ENCODE data around the gene MDM4.
"Not testable (repeated sequence)": the region's sequence is repeated elsewhere in the genome, so short reads cannot be mapped to it uniquely, and the experiment has no call there.

MDM4 gene

DNA sequence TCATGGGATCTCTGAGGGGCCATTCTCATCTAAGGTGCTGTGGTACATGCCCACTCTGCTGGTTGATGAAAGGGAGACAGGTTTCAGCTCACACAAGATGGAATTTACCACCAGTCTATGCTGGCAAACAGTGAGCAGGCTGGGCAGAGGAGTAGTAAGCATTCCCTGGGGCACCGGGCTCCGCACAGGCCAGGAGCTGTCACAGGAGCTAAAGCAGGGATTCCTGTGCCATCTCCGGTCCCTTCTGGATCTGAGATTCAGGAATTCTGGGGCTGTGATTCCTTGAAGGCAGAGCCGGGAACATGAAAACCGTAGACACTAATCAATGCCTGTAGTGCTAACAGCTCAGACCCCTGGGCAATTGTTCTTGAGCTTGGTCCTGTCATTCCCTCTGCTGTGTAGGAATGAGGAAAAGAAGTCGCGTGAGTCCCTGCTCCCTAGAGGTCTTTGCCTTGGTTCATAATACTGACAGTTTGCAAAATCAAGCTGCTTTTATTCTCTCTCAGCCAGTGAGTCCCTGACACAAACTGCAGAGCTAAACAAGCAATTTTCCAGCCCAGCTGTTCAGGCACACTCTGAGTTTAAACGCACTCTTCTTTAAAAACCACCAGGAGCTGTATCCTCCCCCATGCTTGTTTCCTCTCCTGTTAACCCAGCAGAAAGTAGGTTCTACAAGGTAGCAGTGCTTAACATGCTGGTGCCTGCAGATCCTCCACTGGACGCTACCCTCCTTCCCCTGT is 52.5 kb downstream of the MDM4 start:
- TF ChIP-seq, protein P1, sequence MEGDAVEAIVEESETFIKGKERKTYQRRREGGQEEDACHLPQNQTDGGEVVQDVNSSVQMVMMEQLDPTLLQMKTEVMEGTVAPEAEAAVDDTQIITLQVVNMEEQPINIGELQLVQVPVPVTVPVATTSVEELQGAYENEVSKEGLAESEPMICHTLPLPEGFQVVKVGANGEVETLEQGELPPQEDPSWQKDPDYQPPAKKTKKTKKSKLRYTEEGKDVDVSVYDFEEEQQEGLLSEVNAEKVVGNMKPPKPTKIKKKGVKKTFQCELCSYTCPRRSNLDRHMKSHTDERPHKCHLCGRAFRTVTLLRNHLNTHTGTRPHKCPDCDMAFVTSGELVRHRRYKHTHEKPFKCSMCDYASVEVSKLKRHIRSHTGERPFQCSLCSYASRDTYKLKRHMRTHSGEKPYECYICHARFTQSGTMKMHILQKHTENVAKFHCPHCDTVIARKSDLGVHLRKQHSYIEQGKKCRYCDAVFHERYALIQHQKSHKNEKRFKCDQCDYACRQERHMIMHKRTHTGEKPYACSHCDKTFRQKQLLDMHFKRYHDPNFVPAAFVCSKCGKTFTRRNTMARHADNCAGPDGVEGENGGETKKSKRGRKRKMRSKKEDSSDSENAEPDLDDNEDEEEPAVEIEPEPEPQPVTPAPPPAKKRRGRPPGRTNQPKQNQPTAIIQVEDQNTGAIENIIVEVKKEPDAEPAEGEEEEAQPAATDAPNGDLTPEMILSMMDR (IDR thresholded peaks at IDR 0.05; ENCODE audit: low read depth, low read length, missing control alignments), result no peak
- no peak overlapping the region for H3K4me3 ChIP-seq (ENCODE audit: low read depth, low read length)
- no peak for DNase-seq (ENCODE audit: low read depth)

DNA sequence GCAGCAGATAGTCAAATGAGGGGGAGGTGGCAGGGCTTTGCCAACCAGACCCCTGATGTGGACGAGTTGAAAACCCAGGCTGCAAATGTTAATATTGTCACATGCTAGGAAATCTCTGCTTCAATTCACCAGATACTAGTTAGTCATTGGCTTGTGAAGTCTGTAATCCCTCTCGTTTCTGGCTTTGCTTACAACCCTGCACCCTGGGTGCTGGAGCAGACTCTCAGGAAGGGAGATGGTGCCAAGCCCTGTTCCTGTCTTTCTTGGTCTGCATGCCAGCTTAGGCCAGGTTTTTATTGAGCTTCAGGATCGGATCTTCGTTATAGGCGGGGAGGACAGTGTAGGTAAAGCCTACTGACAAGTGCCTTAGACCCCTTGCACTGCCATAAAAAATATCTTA is 53.3 kb downstream of the MDM4 start:
- no peak for DNase-seq (ENCODE audit: low read depth)
- no peak overlapping the region for H3K4me3 ChIP-seq (ENCODE audit: low read depth, low read length)
- TF ChIP-seq, protein P1 (IDR thresholded peaks at IDR 0.05; ENCODE audit: low read depth, low read length, missing control alignments), result no peak

DNA sequence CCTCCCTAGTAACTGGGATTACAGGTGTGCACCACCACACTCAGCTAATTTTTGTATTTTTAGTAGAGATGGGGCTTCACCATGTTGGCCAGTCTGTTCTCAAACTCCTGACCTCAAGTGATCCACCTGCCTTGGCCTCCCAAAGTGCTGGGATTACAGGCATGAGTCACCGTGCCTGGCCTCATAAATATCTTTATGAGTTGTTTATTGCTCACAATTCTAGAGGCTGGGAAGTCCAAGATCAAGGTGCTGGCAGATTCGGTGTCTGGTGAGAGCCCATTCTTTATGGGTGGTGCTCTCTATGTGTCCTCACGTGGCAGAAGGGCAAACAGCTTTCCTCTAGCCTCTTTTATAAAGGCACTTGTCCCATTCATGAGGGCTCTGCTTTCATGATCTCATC is 53.8 kb downstream of the MDM4 start:
- H3K4me3 ChIP-seq (ENCODE audit: low read depth, low read length); DNase-seq (ENCODE audit: low read depth): not testable (repeated sequence)

DNA sequence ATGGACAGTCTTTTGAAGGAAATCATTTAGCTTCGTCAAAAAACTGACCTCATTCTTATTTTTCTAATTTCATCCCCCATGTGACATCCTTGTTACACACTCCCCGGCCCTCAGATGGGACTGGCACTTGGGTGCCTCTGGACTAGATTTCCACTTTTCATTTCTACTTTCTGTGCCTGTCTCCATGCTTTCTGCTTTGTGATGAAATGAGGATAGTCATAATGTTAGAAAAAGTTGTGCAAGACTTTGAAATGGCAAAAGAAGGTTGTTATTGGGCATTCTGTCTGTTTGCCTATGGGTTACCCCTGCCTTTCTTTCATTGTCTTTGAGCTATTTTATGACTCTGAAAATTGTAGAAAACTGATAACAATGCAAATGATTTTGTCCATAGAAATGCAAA is 54.9 kb downstream of the MDM4 start:
- H3K4me3 ChIP-seq (ENCODE audit: low read depth, low read length), result no peak overlapping the region
- TF ChIP-seq, protein P1 (IDR thresholded peaks at IDR 0.05; ENCODE audit: low read depth, low read length, missing control alignments), result no peak
- no peak for DNase-seq (ENCODE audit: low read depth)

DNA sequence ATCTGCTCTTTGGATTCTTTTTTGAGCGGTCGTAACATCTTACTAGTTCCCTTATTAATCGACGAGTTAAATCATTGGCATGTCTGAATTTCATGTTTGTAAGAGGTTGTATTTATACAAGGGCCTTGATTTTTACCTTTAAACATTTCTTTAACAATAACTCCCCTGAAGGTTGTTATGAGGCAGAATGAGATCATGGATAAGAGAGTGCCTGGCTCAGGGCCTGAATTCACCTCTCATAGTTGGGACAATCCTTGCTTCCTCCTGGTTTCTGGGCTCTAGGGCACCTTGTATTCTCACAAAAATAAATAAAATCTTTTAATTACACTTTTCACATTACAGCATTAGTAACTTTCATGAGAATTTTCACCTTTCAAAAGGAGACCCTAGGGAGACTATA is 55.4 kb downstream of the MDM4 start:
- TF ChIP-seq, protein P1 (IDR thresholded peaks at IDR 0.05; ENCODE audit: low read depth, low read length, missing control alignments), result no peak
- DNase-seq (ENCODE audit: low read depth), result no peak
- H3K4me3 ChIP-seq (ENCODE audit: low read depth, low read length), result no peak overlapping the region

DNA sequence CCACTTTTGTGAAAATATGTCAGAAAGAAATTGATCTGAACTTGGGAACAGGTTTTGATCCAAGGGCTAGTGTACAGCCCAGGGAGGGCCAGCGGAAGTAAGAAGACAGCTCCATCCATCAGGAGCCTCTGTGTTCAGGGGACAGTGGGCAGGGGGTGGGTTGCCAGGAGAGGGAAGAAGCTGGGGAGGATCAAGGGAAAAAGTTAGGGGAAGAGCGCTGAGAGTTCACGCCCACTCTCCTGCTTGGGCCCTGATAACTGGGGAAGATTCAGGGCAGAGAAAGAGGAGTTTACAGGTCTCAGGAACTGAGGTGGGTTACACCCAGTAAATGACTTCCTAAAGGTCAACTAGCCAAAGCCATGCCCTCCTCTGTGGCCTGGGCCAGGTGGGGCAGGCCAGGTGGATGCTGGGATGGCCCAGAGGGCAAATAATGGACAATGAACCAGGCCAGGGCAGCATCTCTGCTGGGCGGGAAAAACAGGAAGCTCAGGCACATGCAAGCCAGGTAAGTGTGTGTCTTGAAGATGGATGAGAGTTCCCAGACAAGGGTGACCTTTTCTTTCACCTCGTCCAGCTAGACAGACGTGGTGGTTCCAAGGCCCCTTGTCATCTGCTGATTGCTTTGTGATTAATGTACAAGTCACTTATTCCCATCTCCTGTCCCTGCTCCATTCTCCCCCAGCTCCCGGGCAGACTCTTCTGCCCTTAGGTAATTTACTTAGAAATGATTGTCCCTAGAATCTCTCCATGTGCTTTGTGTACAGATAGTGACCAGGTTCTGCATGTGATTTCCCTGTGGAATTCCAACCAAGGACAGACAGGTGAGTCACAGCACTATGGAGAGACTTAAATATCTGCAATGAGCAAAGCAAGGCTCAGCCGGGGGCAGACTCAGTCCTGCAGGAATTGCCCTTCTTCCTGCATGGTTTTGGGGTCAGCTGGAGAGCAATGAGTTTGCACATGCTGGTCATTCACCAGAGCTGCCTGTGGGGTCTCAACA is 57.0 kb downstream of the MDM4 start:
- H3K4me3 ChIP-seq (ENCODE audit: low read depth, low read length), result no peak overlapping the region
- DNase-seq (ENCODE audit: low read depth), result no peak
- TF ChIP-seq, protein P1 (IDR thresholded peaks at IDR 0.05; ENCODE audit: low read depth, low read length, missing control alignments), result no peak

Measured in GM12864 (cell line).